HEK293T (cell line): Measurements from ENCODE around the gene FKBP1B.

Source experiments
- CTCF ChIA-PET: fragments of 350-600 bp; formaldehyde crosslinking; extraction: SDS; loops from one replicate; lab custom pipeline; 2021; ENCODE audit warnings: antibody characterized with exemption, inconsistent platforms; lab: Yijun Ruan, JAX
- POLR2A ChIA-PET: fragments of 350-600 bp; formaldehyde crosslinking; extraction: SDS; loops from one replicate; lab custom pipeline; 2020; ENCODE audit warnings: antibody characterized with exemption, inconsistent platforms; lab: Yijun Ruan, JAX
- DNase-seq: peaks from one replicate; pipeline ENCODE4 v3.0.0; 2012; ENCODE audit warnings: mixed read lengths; ENCODE audit errors: extremely low spot score
- ARNT ChIP-seq: fragments of 450-650 bp; IDR thresholded peaks from 2 replicates; pipeline ENCODE4 v1.6.1; 2017; ENCODE audit warnings: mild to moderate bottlenecking
- BHLHE40 ChIP-seq: fragments of 450-650 bp; IDR thresholded peaks from 2 replicates; pipeline ENCODE4 v1.6.1; 2016; ENCODE audit warnings: mild to moderate bottlenecking, moderate library complexity, borderline replicate concordance
- CTBP1 ChIP-seq: fragments of 450-650 bp; IDR thresholded peaks from 2 replicates; pipeline ENCODE4 v1.6.1; 2016; ENCODE audit warnings: borderline replicate concordance
- ELF4 ChIP-seq: fragments of 450-650 bp; IDR thresholded peaks from 2 replicates; pipeline ENCODE4 v1.6.1; 2017; ENCODE audit warnings: antibody characterized with exemption
- FOXA1 ChIP-seq: fragments of 450-650 bp; IDR thresholded peaks from 2 replicates; pipeline ENCODE4 v1.6.1; 2016; ENCODE audit warnings: mild to moderate bottlenecking
- FOXK2 ChIP-seq: fragments of 450-650 bp; IDR thresholded peaks from 2 replicates; pipeline ENCODE4 v1.6.1; 2016; ENCODE audit warnings: mild to moderate bottlenecking
- FOXM1 ChIP-seq: fragments of 450-650 bp; IDR thresholded peaks from 2 replicates; pipeline ENCODE4 v1.6.1; 2017; ENCODE audit warnings: mild to moderate bottlenecking, borderline replicate concordance
- HDGF ChIP-seq: fragments of 450-650 bp; IDR thresholded peaks from 2 replicates; pipeline ENCODE4 v1.6.1; 2017; ENCODE audit warnings: antibody characterized with exemption, borderline replicate concordance
- L3MBTL2 ChIP-seq: fragments of 450-650 bp; conservative IDR thresholded peaks from 2 replicates; pipeline ENCODE4 v1.6.1; 2016; ENCODE audit warnings: mild to moderate bottlenecking
- LEF1 ChIP-seq: fragments of 450-650 bp; IDR thresholded peaks from 2 replicates; pipeline ENCODE4 v1.6.1; 2017; ENCODE audit warnings: mild to moderate bottlenecking, borderline replicate concordance
- NFRKB ChIP-seq: fragments of 450-650 bp; IDR thresholded peaks from 2 replicates; pipeline ENCODE4 v1.6.1; 2016; ENCODE audit warnings: mild to moderate bottlenecking, moderate library complexity
- SP1 ChIP-seq: fragments of 450-650 bp; IDR thresholded peaks from 2 replicates; pipeline ENCODE4 v1.6.1; 2017
- SUZ12 ChIP-seq: fragments of 450-650 bp; IDR thresholded peaks from 2 replicates; pipeline ENCODE4 v1.6.1; 2016; ENCODE audit warnings: mild to moderate bottlenecking
- TARDBP ChIP-seq: fragments of 450-650 bp; IDR thresholded peaks from 2 replicates; pipeline ENCODE4 v1.6.1; 2016
- ZNF384 ChIP-seq: fragments of 450-650 bp; IDR thresholded peaks from 2 replicates; pipeline ENCODE4 v1.6.1; 2016
- TF ChIP-seq, protein P1 (sequence below): fragments of 450-650 bp; IDR thresholded peaks from 2 replicates; pipeline ENCODE4 v1.6.1; 2016

The FKBP1B gene

DNA sequence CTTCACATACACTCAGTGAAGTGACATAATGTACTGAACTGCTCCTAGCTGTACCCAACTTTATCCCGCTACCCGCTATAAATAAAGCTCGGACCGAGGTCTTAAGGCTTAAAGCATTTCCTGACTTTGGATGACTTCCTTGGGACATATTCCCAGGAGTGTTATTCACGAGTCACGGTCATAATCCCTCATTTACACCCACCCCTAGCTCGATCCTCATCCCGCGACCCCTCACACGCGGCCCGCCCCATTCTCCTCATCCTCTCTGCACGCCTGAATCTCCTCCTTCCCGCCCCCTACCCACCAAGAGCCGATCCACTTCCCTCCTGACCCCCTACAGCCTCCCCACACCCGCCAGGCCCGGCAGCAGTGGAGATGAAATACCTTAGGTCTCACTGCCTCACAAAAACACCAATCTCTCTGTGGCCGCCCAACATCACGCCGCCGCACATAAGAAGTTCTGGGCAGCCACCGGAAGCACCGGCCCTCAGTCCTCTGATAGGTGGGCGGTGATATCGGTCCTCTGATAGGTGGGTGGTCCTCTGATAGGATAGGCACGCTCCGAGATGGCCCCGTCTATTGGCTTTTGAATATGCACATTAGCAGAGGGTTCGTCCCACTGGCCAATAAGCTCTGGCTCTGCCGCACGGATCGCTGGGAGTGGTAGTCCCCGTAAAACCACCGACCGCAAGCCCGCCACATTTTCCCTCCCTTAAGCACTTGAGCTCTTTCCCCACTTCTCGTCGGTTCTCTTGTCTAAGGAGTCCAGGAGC is 2.4 kb upstream of the FKBP1B start, which contains the start of gene WDCP:
WDCP (minus strand) TSS at position 462 of the 773 bp plus-strand sequence. CDS start 7,897 bp downstream, outside the sequence.
- ChIA-PET POLR2A (interaction anchor here (0.8 to 2.4 kb wide), 28 partner anchors 8 to 313 kb away, joined by 3 to 44 read pairs (median 4); partner anchors contain the start of genes ATAD2B, ITSN2, SF3B6 and TP53I3), CTCF (interaction anchor here (0.5 to 1.9 kb wide), 5 partner anchors 23 to 122 kb away, joined by 3 to 6 read pairs (median 4); partner anchors contain the start of genes ATAD2B and TP53I3)
- no peak for TF ChIP-seq ARNT
- TF ChIP-seq, protein P1, sequence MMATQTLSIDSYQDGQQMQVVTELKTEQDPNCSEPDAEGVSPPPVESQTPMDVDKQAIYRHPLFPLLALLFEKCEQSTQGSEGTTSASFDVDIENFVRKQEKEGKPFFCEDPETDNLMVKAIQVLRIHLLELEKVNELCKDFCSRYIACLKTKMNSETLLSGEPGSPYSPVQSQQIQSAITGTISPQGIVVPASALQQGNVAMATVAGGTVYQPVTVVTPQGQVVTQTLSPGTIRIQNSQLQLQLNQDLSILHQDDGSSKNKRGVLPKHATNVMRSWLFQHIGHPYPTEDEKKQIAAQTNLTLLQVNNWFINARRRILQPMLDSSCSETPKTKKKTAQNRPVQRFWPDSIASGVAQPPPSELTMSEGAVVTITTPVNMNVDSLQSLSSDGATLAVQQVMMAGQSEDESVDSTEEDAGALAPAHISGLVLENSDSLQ, result peak; percentile 91
- no peak for TF ChIP-seq ZNF384
- no peak for TF ChIP-seq BHLHE40
- TF ChIP-seq ELF4, result peak; percentile 47; the same call in 1 of the 2 replicates
- TF ChIP-seq L3MBTL2, result peak; percentile 84
- no peak for TF ChIP-seq FOXK2
- no peak for TF ChIP-seq SUZ12
- TF ChIP-seq SP1, result no peak
- TF ChIP-seq FOXM1, result no peak
- TF ChIP-seq TARDBP, result no peak
- DNase-seq, result peak; percentile 91

DNA sequence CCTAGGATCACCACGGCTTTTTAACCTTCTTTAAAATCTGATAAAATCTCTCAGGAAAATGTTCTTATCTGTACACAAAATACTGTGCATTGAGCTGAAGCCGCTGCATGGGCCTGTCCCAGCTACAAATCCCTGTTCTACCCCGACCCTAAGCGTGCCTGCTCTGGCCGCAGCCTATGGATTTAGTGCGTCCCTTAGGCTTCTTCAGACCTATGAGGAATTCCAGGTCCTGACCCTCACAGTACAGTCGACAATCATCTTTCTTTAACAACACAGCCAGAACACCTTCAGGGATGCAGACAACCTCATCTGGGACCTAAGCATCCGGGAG is 1.9 kb upstream of the FKBP1B start:
- ChIA-PET POLR2A (interaction anchor here (0.8 to 2.4 kb wide), 27 partner anchors 8 to 313 kb away, joined by 3 to 44 read pairs (median 5); partner anchors contain the start of genes ATAD2B, ITSN2, SF3B6 and TP53I3), CTCF (interaction anchor here (0.9 to 1.9 kb wide), 3 partner anchors 37 to 122 kb away, joined by 3 to 6 read pairs (median 4); partner anchors contain the start of genes ATAD2B and TP53I3)
- no peak for TF ChIP-seq FOXM1
- no peak for TF ChIP-seq HDGF
- TF ChIP-seq NFRKB, result no peak
- DNase-seq, result no peak

DNA sequence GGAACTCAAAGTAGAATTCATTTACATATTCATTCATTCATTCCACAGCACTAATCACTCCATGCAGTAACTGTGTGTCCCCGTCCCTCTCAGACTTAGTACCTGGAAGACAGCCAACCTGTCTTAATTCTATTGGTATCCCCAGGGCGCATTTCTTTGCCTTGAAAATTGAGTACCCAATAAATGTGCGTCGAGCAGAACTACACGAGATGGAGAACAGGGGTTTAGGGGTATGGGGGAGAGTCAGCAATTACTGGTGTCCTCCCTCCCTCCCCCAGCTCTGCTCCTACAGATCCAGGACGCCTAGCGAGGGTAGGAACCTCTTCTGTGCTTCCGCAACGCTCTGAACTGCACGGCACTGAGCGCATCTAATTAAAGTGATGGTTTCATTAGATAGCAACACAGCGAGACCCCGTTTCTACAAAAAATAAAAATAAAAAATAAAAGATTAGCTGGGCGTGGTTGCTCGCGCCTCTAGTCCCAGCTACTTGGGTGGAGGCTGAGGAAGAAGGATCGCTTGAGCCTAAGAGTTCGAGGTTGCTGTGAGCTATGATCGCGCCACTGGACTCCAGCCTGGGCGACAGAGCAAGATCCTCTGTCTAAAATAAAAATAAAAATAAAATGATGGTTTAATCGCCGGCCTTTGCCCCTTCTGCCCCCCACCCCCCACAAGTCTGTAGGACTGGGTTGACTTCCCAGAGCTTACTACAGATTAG is 614 bp upstream of the FKBP1B start:
- no peak for TF ChIP-seq HDGF
- TF ChIP-seq SUZ12, result no peak
- TF ChIP-seq, protein P1, result no peak
- no peak; the same call in 1 of the 2 replicates for TF ChIP-seq L3MBTL2
- no peak for TF ChIP-seq SP1
- ChIA-PET POLR2A (interaction anchor here (0.7 to 1.6 kb wide), 3 partner anchors 18 to 35 kb away, joined by 3 to 9 read pairs (median 7); partner anchors contain the start of genes SF3B6 and TP53I3), CTCF (interaction anchor here (0.8 kb wide), 1 partner anchor 122 kb away, joined by 5 read pairs; the partner anchor contains the start of gene ATAD2B)
- DNase-seq, result no peak

DNA sequence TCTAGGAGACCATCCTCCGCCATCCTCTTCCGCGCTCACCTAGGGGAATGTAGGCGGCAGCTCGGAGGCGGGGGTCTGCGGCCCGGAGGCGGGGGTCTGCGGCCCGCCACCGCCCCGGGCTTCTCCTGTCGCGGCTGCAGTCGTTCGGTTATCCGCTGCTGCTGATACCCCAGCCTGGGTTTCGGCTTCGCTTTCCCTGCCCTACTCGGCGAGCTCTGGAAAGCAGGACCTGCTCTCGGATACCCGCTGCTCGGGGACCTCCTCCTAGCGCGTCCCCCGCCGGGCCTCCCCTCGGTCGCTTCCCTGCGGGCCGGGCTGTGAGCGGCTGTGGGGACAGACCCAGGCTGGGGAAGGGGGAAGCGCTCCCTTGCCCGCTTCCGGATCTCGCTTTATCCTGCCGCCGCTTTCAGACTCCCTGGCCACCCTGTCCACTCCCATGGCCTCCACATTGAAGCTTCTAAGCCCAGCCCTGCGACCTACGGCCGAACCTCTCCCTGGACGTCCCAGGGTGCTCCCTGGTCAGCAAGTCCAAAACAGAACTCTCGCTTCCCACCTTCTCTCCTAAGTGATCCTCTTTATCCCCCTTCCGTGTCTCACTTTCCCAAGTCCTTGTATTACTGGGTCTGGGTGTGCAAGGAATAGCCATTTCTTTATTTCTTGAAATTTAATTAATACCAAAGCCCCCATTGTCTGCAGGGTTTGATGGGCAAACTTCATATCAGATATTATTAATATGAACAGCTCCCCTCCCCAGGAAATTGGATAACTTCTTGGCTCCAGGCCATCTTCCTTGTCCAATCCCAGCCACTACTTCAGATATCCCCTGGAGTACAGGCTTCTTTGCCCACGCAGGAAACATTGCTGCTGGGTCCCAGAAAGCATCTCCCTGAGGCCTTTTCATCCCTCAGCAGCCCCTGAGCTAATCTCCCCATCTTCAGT is 769 bp downstream of the FKBP1B start:
- TF ChIP-seq BHLHE40 (no peak), FOXK2 (no peak), HDGF (no peak), ELF4 (no peak), ARNT (no peak), FOXA1 (no peak), SP1 (no peak), TARDBP (no peak), NFRKB (no peak), LEF1 (no peak), L3MBTL2 (no peak), CTBP1 (no peak), FOXM1 (no peak), SUZ12 (no peak), ZNF384 (no peak)
- TF ChIP-seq, protein P1, result no peak
- DNase-seq, result peak; percentile 31
- CTCF ChIA-PET, result interaction anchor here (0.5 to 0.9 kb wide), 2 partner anchors 122 to 226 kb away, joined by 3 to 4 read pairs; no protein-coding TSS in a partner anchor
- POLR2A ChIA-PET, result interaction anchor here (1.3 kb wide), 2 partner anchors 26 to 123 kb away, joined by 6 to 7 read pairs; partner anchors contain the start of genes ATAD2B and SF3B6

DNA sequence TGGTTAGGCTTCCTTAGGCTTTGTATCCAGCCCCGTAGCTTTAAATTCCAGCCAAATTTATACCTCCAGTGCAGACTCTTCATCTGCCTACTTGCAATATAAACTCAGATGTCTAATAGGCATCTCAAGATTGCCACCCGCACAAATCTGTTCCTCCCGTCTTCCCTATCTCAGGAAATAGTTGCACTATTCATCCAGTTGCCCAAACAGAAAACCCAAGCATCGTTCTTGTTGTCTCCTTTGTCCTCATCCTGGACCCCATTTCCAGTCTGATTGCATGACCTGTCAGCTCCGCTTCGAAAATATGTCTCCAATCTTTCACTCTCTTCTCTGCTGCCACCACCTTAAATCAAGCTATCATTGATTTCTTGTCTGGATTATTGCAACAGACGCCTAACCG is 2.3 kb downstream of the FKBP1B start:
- POLR2A ChIA-PET, result interaction anchor here (0.7 kb wide), 1 partner anchor 125 kb away, joined by 3 read pairs; the partner anchor contains the start of gene ATAD2B
- DNase-seq, result no peak
- TF ChIP-seq L3MBTL2, result no peak
- TF ChIP-seq ZNF384, result no peak
- TF ChIP-seq FOXK2, result no peak
- no peak for TF ChIP-seq HDGF
- TF ChIP-seq, protein P1, result no peak
- no peak for TF ChIP-seq ELF4
- TF ChIP-seq ARNT, result no peak
- no peak for TF ChIP-seq BHLHE40
- no peak for TF ChIP-seq FOXM1
- TF ChIP-seq SP1, result no peak
- TF ChIP-seq NFRKB, result no peak
- CTCF ChIA-PET, result no interaction called here
